Esophagus squamous epithelium (tissue), 4 donors: ENCODE data around the gene ZFP92.

Experiments
- POLR2A ChIP-seq, 4 donors: fragments of 450-650 bp; IDR thresholded peaks; one replicate each; pipeline ENCODE4 v1.6.1; 2017; ENCODE audit warnings: antibody characterized with exemption in 4 of 4, mild to moderate bottlenecking in 4 of 4, moderate library complexity in 3 of 4
- TF ChIP-seq, protein P1 (sequence below), 6 experiments: fragments of 450-650 bp in 4 of 6; fragments of 200-600 bp in 2 of 6; sonication (generic) in 2 of 6; IDR thresholded peaks; one replicate each; pipeline ENCODE4 v1.5.1; 2016 to 2019; ENCODE audit warnings: antibody characterized with exemption in 6 of 6, mild to moderate bottlenecking in 4 of 6, moderate library complexity in 4 of 6

DNA sequence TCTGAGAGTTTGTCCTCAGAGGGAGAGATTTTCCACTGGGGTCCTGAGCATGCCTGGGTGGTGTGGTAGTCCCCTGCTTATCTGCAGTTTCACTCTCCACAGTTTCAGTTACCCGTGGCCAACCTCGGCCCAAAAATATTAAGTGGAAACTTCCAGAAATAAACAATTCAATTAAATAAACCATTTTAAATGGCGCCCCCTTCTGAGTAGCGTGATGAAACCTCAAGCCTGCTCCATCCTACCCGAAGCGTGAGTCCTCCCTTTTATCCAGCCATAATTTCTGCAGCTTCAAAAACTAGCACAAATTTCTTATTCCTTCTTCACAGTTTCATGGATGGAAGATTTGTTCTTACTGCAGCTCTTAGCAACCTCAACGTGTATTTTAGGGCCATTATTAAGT lies 36.8 kb upstream of the ZFP92 start:
- TF ChIP-seq, protein P1, sequence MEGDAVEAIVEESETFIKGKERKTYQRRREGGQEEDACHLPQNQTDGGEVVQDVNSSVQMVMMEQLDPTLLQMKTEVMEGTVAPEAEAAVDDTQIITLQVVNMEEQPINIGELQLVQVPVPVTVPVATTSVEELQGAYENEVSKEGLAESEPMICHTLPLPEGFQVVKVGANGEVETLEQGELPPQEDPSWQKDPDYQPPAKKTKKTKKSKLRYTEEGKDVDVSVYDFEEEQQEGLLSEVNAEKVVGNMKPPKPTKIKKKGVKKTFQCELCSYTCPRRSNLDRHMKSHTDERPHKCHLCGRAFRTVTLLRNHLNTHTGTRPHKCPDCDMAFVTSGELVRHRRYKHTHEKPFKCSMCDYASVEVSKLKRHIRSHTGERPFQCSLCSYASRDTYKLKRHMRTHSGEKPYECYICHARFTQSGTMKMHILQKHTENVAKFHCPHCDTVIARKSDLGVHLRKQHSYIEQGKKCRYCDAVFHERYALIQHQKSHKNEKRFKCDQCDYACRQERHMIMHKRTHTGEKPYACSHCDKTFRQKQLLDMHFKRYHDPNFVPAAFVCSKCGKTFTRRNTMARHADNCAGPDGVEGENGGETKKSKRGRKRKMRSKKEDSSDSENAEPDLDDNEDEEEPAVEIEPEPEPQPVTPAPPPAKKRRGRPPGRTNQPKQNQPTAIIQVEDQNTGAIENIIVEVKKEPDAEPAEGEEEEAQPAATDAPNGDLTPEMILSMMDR (IDR thresholded peaks at IDR 0.05) = no peak
- TF ChIP-seq POLR2A (IDR thresholded peaks at IDR 0.05) = no peak
